Amygdala (tissue), 56 donors: ENCODE measurements around the gene TIAM2.

ENCODE experiments used
- DNase-seq, 56 donors: peaks; one replicate each; lab custom pipeline; 2025; lab: John Stamatoyannopoulos, UW

The TIAM2 gene

GRCh38 chr6:155022721-155023120 lies 27.6 kb downstream of the TIAM2 start:
- DNase-seq, result no peak

- no peak for DNase-seq
Measured at GRCh38 chr6:155023717-155024116, 28.6 kb downstream of the TIAM2 start.

GRCh38 chr6:155024391-155025027 lies 29.4 kb downstream of the TIAM2 start:
- no peak for DNase-seq

GRCh38 chr6:155026022-155026705 lies 31.0 kb downstream of the TIAM2 start:
- DNase-seq, result peak in 1 of 56 donors; percentile 14

- DNase-seq, result no peak
Measured at GRCh38 chr6:155026706-155027045, 31.6 kb downstream of the TIAM2 start.

- no peak for DNase-seq
Measured at GRCh38 chr6:155030148-155030720, 35.1 kb downstream of the TIAM2 start.

GRCh38 chr6:155031091-155031490 lies 36.0 kb downstream of the TIAM2 start:
- no peak for DNase-seq

GRCh38 chr6:155033021-155033791 lies 38.1 kb downstream of the TIAM2 start:
- DNase-seq, result no peak

- DNase-seq, result no peak
Measured at GRCh38 chr6:155036907-155037306, 41.8 kb downstream of the TIAM2 start.

- no peak for DNase-seq
Measured at GRCh38 chr6:155038104-155038503, 43.0 kb downstream of the TIAM2 start.

GRCh38 chr6:155038527-155038926 lies 43.4 kb downstream of the TIAM2 start:
- no peak for DNase-seq

GRCh38 chr6:155039618-155040017 lies 44.5 kb downstream of the TIAM2 start:
- DNase-seq, result no peak

GRCh38 chr6:155040154-155040553 lies 45.0 kb downstream of the TIAM2 start:
- DNase-seq, result no peak

GRCh38 chr6:155040901-155041650 lies 46.0 kb downstream of the TIAM2 start:
- peak in 5 of 56 donors; percentile 4 to 28 (median 8) for DNase-seq

- DNase-seq, result peak in 8 of 56 donors; percentile 2 to 29 (median 15)
Measured at GRCh38 chr6:155041741-155042279, 46.7 kb downstream of the TIAM2 start.

- no peak for DNase-seq
Measured at GRCh38 chr6:155042983-155043382, 47.9 kb downstream of the TIAM2 start.

- no peak for DNase-seq
Measured at GRCh38 chr6:155045561-155046404, 50.7 kb downstream of the TIAM2 start.

- DNase-seq, result no peak
Measured at GRCh38 chr6:155047523-155047922, 52.4 kb downstream of the TIAM2 start.

- no peak for DNase-seq
Measured at GRCh38 chr6:155050311-155050710, 55.2 kb downstream of the TIAM2 start.
